Breast epithelium (tissue), 3 donors: ENCODE results near the gene MORF4L2.

Experiments used
- CTCF ChIP-seq, 3 donors: fragments of 450-650 bp; IDR thresholded peaks; one replicate each; pipeline ENCODE4 v1.5.1; 2016 to 2017; ENCODE audit warnings: antibody characterized with exemption in 3 of 3, mild to moderate bottlenecking in 3 of 3, moderate library complexity in 3 of 3
- POLR2A ChIP-seq: fragments of 450-650 bp; IDR thresholded peaks from one replicate; pipeline ENCODE4 v1.6.1; 2016; ENCODE audit warnings: antibody characterized with exemption, mild to moderate bottlenecking, moderate library complexity

DNA sequence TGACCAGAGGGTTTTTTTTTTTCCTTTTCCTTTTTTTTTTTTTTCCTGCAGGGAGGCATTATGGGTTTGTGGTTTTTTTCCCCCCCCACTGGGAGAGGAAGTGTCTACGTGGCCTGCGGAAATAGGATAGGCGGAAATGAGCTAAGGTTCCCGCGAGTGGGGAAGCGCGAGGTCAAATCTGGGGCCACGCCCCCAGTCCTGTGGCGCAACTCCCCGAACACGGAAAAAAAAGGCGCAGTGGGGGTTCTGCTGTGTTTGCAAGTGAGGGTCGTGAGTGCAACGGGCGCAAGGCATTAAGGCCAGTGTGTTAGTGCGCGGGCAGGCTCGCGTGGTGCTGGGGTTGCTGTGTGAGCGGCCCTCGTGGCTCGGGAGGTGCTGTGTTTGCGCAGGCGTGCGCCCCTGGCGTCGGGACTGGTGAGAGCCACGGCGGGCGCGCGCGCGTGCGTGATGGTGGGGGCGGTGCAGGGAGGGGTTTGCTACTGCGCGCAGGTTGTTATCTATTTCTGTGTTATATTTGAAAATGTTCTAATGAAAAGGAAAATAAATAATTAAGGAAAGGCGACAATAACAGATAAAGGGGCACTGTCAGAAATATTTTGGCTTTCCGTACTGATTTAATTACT is 685 bp upstream of the MORF4L2 start:
- TF ChIP-seq CTCF (IDR thresholded peaks at IDR 0.05) (peak; percentile 54 to 67 (median 55)), POLR2A (peak; percentile 16)
